Frontal cortex (tissue), 4 donors: ENCODE results near the gene TMEM161A. TPM values are rescaled to one million over a fixed set of nuclear protein-coding genes. Genes with fewer than 3 reads are reported as not detected.
A peak's percentile ranks its signal among the peaks of the same experiment; 100 is the strongest.
"Not testable (repeated sequence)": the region's sequence is repeated elsewhere in the genome, so short reads cannot be mapped to it uniquely, and the experiment has no call there.

ENCODE experiments used
- DNase-seq, 2 donors: peaks; one replicate each; pipeline ENCODE4 v3.0.0; 2012; ENCODE audit warnings: low spot score in 2 of 2
- FAIRE-seq: peaks from 2 replicates; lab custom pipeline; 2012; peaks lifted over from hg19 to GRCh38; lab: Jason Lieb, UNC
- total RNA-seq: library from RNA; depleted of rRNA; stranded (reverse); fragments of >200 nt; gene quantifications from one replicate; pipeline ENCODE4 v1.2.3, GENCODE V29; 2014
- donor health status: control.
- donor health status: control.
- donor health status: control.

Gene TMEM161A
- total RNA-seq, 1 donor from 2014 or later = 8.6 TPM

- DNase-seq = no peak
- FAIRE-seq = no peak
Observed at GRCh38 chr19:19157808-19158207, 19.5 kb upstream of the TMEM161A start.

DNA sequence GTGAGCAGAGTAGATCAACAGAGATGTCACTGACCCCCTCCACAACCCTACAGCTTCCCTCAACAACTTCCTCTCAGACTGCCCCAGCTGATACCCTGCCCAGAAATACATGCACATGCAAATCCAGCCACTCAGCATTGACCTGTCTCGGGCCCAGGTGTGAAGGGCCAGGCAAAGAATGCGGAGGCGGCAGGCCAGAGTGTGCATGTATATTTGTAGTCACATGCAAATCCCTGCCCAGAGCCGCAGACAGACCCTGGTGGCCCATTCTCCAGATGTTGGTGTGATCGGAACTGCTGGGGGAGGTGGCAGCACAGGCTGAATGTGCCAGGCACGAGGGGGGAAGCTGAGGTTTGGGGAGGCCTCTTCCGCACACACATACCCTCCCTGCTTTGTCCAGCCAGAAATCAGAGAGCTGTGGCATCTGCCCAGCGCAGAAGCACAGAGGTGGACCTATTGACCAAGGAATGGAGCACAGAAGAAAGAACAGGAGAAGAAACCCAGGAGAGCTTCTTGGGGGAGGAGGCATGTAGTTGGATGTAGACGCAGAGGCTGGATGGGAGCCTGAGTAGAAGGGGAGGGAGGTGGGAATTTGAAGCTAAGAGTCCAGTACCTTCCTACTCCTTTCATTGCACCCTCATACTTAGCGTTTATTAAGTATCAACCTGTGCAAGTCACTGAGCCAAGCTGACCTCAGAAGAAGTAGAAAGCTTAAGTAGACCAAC is 17.4 kb upstream of the TMEM161A start:
- FAIRE-seq (no peak), DNase-seq (no peak)

DNA sequence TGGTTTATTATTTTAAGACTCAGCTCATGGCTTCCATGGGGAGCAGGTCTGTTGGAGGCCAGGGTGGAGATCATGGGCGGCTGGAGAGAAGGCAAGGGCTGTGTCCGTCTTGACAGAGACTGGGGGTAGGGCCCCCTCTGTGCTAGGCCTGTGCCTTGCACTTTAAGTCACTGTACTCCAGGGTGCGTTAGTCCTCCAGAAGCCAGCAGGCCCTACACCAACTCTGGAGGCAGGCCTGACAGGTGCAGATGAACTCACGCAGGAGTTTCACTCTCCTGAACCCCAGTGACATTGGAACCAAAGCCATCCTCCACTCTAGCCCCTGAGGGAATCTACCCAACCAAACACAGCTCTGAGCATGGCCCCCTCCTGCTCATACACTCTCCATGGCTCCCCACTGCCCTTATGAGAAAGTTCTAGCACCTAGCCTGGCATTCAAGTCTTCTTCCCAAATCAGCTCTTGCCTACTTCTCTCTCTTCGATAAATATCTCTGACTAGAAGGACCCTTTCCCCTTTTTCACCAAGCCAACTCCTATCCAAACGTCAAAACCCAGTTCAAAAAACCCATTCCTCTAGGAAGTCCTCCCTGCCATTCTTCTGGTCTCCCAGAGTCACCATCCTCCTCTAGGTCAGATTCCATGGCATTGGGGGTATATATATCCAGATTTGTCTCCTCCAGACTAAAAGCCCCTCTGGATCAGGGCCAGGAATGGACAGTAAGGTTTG is 16.7 kb upstream of the TMEM161A start:
- DNase-seq (no peak), FAIRE-seq (no peak)

DNA sequence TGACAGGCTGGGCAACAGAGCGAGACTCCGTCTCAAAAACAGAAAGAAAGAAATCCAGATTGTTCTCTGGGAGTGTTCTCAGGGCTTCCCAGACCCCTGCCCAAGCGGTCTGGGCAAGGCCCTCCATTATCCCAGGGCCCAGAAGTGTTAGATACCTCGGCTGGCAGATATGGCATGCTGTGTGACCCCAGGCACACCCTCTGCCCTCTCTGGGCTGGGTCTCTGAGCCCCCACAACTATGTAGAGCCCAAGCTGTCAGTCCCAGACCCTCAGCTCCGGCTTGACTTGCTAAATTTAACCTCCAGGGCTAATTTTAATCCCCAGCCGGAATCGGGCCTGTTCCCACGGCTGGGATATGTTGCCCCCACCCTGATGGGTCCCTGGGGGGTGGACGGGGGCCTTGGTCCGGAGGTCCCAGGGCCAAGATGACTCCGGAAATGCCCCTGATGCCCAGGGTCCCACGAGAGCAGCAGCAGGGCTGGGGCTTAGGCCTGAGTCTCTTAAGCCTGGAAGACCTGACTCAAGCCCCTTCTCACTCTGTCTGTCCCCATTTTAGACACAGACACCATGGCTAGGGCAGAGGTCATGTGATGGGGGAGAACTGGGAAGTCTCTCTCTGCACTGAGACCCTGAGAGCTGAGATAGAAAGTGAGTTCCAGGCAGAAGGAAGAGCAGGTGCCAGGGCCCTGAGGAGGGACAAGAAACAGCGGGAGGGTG is 14.5 kb upstream of the TMEM161A start:
- FAIRE-seq (no peak), DNase-seq (no peak)

DNA sequence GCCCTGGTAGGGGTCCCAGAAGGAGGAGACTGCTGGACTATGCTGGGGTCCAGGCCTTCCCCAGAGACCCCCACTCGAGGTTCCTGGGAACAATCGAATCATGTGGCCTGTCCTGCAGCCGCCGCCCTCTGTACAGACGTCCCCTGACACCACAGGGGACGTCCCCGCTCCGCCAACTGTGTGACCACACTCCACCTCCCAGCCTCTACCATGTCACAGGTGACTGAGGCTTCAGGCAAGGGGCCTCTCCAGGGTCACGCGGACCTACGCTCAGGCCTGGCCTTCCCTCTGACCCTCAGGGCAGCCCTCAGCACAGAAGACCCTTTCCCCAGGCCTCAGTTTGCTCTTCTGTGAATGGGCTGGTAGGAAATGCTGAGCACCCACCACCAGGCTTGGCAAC is 13.1 kb upstream of the TMEM161A start:
- FAIRE-seq = no peak
- DNase-seq = no peak

DNA sequence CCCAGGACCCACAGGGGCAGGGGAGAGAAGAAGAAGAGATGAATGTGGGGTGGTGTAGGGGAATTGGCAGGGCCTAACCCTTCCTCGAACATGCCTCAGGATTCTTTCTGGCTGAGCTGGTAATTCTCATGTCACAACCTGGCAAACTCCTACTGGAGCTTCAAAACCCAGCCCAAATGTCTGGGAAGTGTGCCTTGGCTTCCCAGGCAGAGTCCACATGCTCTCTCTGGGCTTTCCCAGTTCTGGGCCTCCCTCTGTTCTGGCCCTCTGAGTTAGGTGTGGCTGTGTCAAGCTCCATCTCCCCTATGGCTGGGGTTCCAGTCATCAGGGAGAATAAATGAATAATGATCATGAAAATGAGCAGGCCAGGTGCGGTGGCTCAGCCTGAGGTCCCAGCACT is 11.2 kb upstream of the TMEM161A start:
- FAIRE-seq (no peak), DNase-seq (no peak)

- DNase-seq, FAIRE-seq: not testable (repeated sequence)
Observed at GRCh38 chr19:19148504-19148903, 10.2 kb upstream of the TMEM161A start.

GRCh38 chr19:19147344-19147743 is 9.1 kb upstream of the TMEM161A start:
- no peak for FAIRE-seq

GRCh38 chr19:19146865-19147264 is 8.6 kb upstream of the TMEM161A start:
- DNase-seq (no peak), FAIRE-seq (no peak)

More at GRCh38 chr19:19147344-19147743, 9.1 kb upstream of the TMEM161A start:
- no peak for DNase-seq

GRCh38 chr19:19145684-19146608 is 7.7 kb upstream of the TMEM161A start:
- FAIRE-seq = no peak
- DNase-seq = peak; percentile 76 to 86

DNA sequence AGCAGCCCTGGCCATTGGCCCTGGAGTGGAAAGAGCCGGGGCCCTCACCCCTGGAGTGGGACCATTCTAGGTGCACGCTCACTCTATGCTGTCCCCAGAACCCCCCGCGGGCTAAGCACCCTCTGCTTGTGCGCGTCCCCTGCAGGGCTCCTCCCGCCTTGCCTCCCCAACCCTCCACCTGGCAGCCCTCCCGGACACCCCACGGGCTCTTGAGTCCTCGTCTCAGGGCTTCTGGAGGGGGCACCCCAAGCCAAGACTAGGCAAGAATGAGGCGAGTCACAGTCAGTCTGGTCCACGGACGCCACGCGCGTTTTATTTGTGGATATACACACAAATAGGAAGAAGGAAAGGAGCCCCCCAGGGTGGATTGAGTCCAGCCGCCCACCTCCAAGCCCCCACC is 7.0 kb upstream of the TMEM161A start:
- DNase-seq = no peak
- FAIRE-seq = no peak

- FAIRE-seq (no peak), DNase-seq (no peak)
Observed at GRCh38 chr19:19142347-19142746, 4.1 kb upstream of the TMEM161A start.

DNA sequence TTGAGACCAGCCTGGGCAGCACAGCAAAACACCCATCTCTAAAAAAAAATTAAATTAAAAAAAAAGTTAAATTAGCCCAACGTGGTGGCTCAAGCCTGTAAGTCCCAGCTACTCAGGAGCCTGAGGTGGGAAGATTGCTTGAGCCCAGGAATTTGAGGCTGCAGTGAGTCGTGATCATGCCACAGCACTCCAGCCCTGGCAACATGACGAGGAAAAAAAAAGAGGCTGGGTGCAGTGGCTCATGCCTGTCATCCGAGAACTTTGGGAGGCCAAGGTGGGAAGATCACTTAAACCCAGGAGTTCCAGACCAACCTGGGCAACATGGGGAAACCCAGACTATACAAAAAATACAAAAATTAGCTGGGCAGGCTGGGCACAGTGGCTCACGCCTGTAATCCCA is 2.2 kb upstream of the TMEM161A start:
- FAIRE-seq (no peak), DNase-seq (no peak)

DNA sequence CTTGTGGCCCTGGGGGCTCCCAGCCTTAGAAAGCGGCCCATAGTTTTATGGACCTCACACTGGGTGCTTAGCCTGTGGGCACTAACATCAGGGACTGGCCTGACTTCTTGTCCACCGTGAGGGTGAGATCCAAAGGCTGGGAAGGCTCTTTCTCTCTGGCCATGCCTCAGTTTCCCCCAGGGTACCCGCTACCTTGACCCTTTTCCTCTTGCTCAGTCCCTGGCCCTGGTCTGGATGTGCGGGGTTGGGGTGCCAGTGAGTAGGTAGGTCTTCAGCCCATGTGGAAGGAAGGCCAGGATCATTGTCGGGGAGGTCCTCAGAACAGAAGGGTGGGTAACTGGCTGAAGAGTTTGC is 1.6 kb upstream of the TMEM161A start:
- no peak for FAIRE-seq
- no peak for DNase-seq

- no peak for DNase-seq
Observed at GRCh38 chr19:19137556-19138108, 646 bp downstream of the TMEM161A start.

GRCh38 chr19:19135713-19136112 is 2.6 kb downstream of the TMEM161A start:
- FAIRE-seq, DNase-seq: not testable (repeated sequence)

More at GRCh38 chr19:19137556-19138108, 646 bp downstream of the TMEM161A start:
- no peak for FAIRE-seq

DNA sequence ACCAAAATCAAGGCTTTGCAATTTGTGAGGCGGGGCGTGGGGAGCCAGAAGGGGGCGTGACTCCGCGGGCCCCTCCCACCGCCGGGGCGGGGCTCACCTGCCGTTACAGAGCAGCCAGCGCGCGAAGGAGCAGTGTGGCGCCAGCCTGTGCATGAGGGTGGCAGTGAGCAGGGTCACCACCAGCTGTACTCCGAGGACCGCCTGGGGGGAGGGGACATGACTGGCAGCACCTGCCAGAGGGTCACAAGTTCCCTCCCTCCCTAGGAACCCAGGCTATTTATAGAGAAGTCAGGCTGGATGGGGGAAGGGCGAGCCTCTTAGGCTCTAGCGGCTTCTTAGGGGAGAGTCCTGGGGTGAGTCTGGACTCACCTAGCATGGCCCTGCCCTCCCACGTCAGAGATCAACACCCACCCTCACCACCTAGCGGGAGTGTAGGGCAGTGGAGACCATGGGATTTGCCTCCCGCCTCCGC is 3.6 kb downstream of the TMEM161A start:
- FAIRE-seq (no peak), DNase-seq (no peak)

DNA sequence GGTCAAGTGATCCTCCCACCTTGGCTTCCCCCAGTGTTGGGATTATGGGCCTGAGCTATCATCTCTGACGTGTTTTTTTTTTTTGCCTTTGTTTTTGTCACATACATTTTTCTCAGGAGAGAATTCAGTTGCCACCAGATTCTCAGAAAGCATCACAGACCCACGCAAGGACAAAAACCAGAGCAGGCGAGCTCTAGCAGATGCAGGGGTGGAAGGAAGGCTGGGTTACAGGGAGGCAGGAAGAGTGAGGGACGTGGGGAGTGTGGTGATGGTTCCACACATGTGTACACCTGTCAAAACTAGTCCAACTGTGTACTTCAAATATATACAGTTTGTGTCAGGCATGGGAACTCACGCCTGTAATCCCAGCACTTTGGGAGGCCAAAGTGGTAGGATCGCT is 4.3 kb downstream of the TMEM161A start:
- no peak for DNase-seq
- FAIRE-seq = no peak

DNA sequence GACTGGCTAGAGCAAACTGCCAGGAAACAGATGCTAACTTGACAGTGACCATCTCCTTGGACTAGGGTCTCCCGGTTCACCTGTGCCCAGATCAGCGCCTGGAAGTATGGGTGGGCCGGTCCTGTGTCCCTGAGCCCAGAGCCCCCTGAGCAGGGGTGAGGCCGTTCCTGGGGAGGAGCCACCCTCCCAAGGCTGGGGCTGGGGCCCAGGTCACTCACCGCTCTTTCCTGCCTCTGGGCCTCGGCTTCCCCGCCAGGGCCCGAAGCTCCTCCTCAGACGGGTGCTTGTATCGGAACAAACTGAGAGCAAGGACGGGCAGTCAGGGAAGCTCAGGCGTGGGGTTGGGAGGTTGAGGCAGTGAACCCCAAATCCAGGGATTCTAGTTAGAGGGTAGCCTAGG is 5.4 kb downstream of the TMEM161A start:
- no peak for FAIRE-seq
- no peak for DNase-seq
